Astrocyte (in vitro differentiated cells and primary cell): ENCODE measurements around the gene COPS7B. TPM values are rescaled to one million over a fixed set of nuclear protein-coding genes. Genes with fewer than 3 reads are reported as not detected.

ENCODE experiments used
- DNase-seq: peaks from one replicate; pipeline ENCODE4 v3.0.0-alpha.2; 2010; ENCODE audit warnings: low read depth
- FAIRE-seq: peaks from 2 replicates; lab custom pipeline; 2011; peaks lifted over from hg19 to GRCh38; lab: Jason Lieb, UNC
- H2AFZ ChIP-seq: 2 replicates; pipeline ENCODE4 v1.6.0; 2012; ENCODE audit warnings: low read depth, low read length, inconsistent platforms
- H3K27ac ChIP-seq: 2 replicates; pipeline ENCODE4 v1.5.1; 2011; ENCODE audit warnings: low read depth, low read length, inconsistent platforms
- H3K27me3 ChIP-seq: 2 replicates; pipeline ENCODE4 v1.6.0; 2011; ENCODE audit warnings: low read length, inconsistent platforms; ENCODE audit not compliant: insufficient read depth
- H3K36me3 ChIP-seq: 2 replicates; pipeline ENCODE4 v1.5.1; 2011; ENCODE audit warnings: low read length, inconsistent platforms; ENCODE audit not compliant: insufficient read depth
- H3K4me1 ChIP-seq: 2 replicates; pipeline ENCODE4 v1.5.1; 2011; ENCODE audit warnings: low read length, inconsistent platforms; ENCODE audit not compliant: insufficient read depth
- H3K4me2 ChIP-seq: 2 replicates; pipeline ENCODE4 v1.6.0; 2012; ENCODE audit warnings: low read length, inconsistent platforms
- H3K4me3 ChIP-seq: 2 replicates; pipeline ENCODE4 v1.5.1; 2011; ENCODE audit warnings: low read depth, mild to moderate bottlenecking, low read length, inconsistent platforms; ENCODE audit not compliant: insufficient read depth
- H3K79me2 ChIP-seq: 2 replicates; pipeline ENCODE4 v1.6.0; 2012; ENCODE audit warnings: mild to moderate bottlenecking, low read length, inconsistent platforms; ENCODE audit not compliant: insufficient read depth
- H3K9ac ChIP-seq: 2 replicates; pipeline ENCODE4 v1.6.0; 2012; ENCODE audit warnings: mild to moderate bottlenecking, low read length, inconsistent platforms
- H3K9me3 ChIP-seq: 2 replicates; pipeline ENCODE4 v1.5.1; 2012; ENCODE audit warnings: low read depth, mild to moderate bottlenecking, low read length, inconsistent platforms; ENCODE audit not compliant: insufficient read depth
- H4K20me1 ChIP-seq: 2 replicates; pipeline ENCODE4 v1.6.0; 2012; ENCODE audit warnings: low read length, inconsistent platforms; ENCODE audit not compliant: insufficient read depth
- H3K27ac Mint-ChIP-seq: one replicate; pipeline ENCODE4 v1.8.0; 2021; ENCODE audit warnings: mild to moderate bottlenecking, mixed read lengths; ENCODE audit not compliant: unreplicated experiment
- H3K27me3 Mint-ChIP-seq: one replicate; pipeline ENCODE4 v1.8.0; 2021; ENCODE audit warnings: low read depth, mixed read lengths; ENCODE audit not compliant: unreplicated experiment
- H3K36me3 Mint-ChIP-seq: one replicate; pipeline ENCODE4 v1.8.0; 2021; ENCODE audit warnings: low read depth, mixed read lengths; ENCODE audit not compliant: unreplicated experiment
- H3K4me1 Mint-ChIP-seq: one replicate; pipeline ENCODE4 v1.8.0; 2021; ENCODE audit warnings: low read depth, mixed read lengths; ENCODE audit not compliant: unreplicated experiment
- H3K4me3 Mint-ChIP-seq: one replicate; pipeline ENCODE4 v1.8.0; 2021; ENCODE audit warnings: mild to moderate bottlenecking, moderate library complexity, mixed read lengths; ENCODE audit not compliant: unreplicated experiment
- H3K9me3 Mint-ChIP-seq: one replicate; pipeline ENCODE4 v1.8.0; 2021; ENCODE audit warnings: mild to moderate bottlenecking, mixed read lengths; ENCODE audit not compliant: unreplicated experiment
- CTCF ChIP-seq: IDR thresholded peaks from 2 replicates; pipeline ENCODE4 v1.5.1; 2011; ENCODE audit warnings: low read depth, mild to moderate bottlenecking, inconsistent platforms, low read length, moderate library complexity; ENCODE audit not compliant: insufficient read depth
- EZH2 ChIP-seq: IDR thresholded peaks from 2 replicates; pipeline ENCODE4 v1.6.1; 2012; ENCODE audit warnings: mild to moderate bottlenecking, low read length, inconsistent platforms; ENCODE audit not compliant: insufficient read depth
- total RNA-seq: library from RNA; stranded (reverse); gene quantifications from 2 replicates; pipeline ENCODE4 v1.2.1, GENCODE V29; 2021

COPS7B gene
- total RNA-seq, 1 donor from 2014 or later, result 45.0 TPM

GRCh38 chr2:231751042-231751815 is 35.0 kb upstream of the COPS7B start:
- Mint-ChIP-seq H3K4me3 (no peak overlapping the region), H3K27me3 (no peaks in the 10 kb centered on the region), H3K27ac (no peak overlapping the region), H3K9me3 (no peaks in the 10 kb centered on the region), H3K4me1 (no peaks in the 10 kb centered on the region), H3K36me3 (no peaks in the 10 kb centered on the region)
- Histone ChIP-seq H3K9me3 (no peaks in the 10 kb centered on the region), H3K4me2 (no peak overlapping the region), H3K79me2 (no peaks in the 10 kb centered on the region), H2AFZ (no peak overlapping the region), H3K4me3 (no peak overlapping the region), H3K4me1 (no peaks in the 10 kb centered on the region), H3K9ac (no peak overlapping the region), H3K36me3 (no peaks in the 10 kb centered on the region), H3K27ac (no peak overlapping the region), H4K20me1 (no peaks in the 10 kb centered on the region), H3K27me3 (no peaks in the 10 kb centered on the region)
- TF ChIP-seq CTCF (no peak), EZH2 (no peak)
- no peak for FAIRE-seq
- DNase-seq, result no peak

DNA sequence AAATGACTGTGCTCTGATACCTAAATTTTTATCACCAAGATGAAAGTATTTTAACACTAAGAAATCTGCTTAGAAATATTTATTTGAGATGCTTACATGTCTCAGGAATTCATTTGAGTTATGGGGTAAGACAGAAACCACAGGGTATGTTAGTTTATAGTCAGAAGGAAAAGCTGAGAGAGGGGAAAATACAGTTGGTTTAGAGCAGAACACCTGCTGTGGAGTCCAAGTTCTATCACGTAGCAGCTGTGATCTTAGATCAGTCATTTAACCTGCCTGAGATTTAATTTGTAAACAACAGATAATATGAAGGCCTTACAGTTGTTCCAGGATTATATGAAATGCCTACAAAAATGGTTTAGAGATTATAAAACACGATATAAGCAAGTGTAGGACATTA is 34.2 kb upstream of the COPS7B start:
- Histone ChIP-seq H3K79me2 (no peaks in the 10 kb centered on the region), H3K9ac (no peak overlapping the region), H3K4me1 (no peaks in the 10 kb centered on the region), H3K36me3 (no peaks in the 10 kb centered on the region), H3K4me3 (no peak overlapping the region), H2AFZ (no peak overlapping the region), H3K9me3 (no peaks in the 10 kb centered on the region), H3K4me2 (no peak overlapping the region), H3K27ac (no peak overlapping the region), H3K27me3 (no peaks in the 10 kb centered on the region), H4K20me1 (no peaks in the 10 kb centered on the region)
- no peaks in the 10 kb centered on the region for H3K9me3 Mint-ChIP-seq
- no peaks in the 10 kb centered on the region for H3K4me1 Mint-ChIP-seq
- H3K4me3 Mint-ChIP-seq, result no peak overlapping the region
- FAIRE-seq (no peak), DNase-seq (no peak)
- no peak for TF ChIP-seq EZH2
- TF ChIP-seq CTCF, result no peak
- no peak overlapping the region for H3K27ac Mint-ChIP-seq
- H3K36me3 Mint-ChIP-seq, result no peaks in the 10 kb centered on the region
- no peaks in the 10 kb centered on the region for H3K27me3 Mint-ChIP-seq

- Histone ChIP-seq H4K20me1 (no peaks in the 10 kb centered on the region), H3K9ac (no peak overlapping the region), H3K4me2 (no peak overlapping the region), H3K27me3 (no peaks in the 10 kb centered on the region), H3K4me1 (peaks cover 3% of the 10 kb centered on the region), H3K4me3 (no peak overlapping the region), H3K27ac (no peak overlapping the region), H3K79me2 (no peaks in the 10 kb centered on the region), H3K36me3 (no peaks in the 10 kb centered on the region), H3K9me3 (no peaks in the 10 kb centered on the region), H2AFZ (no peak overlapping the region)
- TF ChIP-seq CTCF, result no peak
- no peak for TF ChIP-seq EZH2
- no peak for DNase-seq
- H3K4me1 Mint-ChIP-seq, result peaks cover 21% of the 10 kb centered on the region
- no peaks in the 10 kb centered on the region for H3K9me3 Mint-ChIP-seq
- no peak overlapping the region for H3K4me3 Mint-ChIP-seq
- H3K27ac Mint-ChIP-seq, result no peak overlapping the region
- H3K27me3 Mint-ChIP-seq, result no peaks in the 10 kb centered on the region
- H3K36me3 Mint-ChIP-seq, result no peaks in the 10 kb centered on the region
- FAIRE-seq, result no peak
Measured at GRCh38 chr2:231761735-231762134, 24.5 kb upstream of the COPS7B start.
